Suprapubic skin (tissue), 4 donors: Measurements from ENCODE around the gene UGT1A10. TPM values are rescaled to one million over a fixed set of nuclear protein-coding genes. Genes with fewer than 3 reads are reported as not detected.

Experiments
- DNase-seq, 2 donors: peaks; one replicate each; pipeline ENCODE4 v3.0.0-alpha.2; 2019; ENCODE audit warnings: low spot score in 2 of 2
- H3K27ac ChIP-seq: fragments of 200-600 bp; sonication (generic); one replicate; pipeline ENCODE4 v1.5.1; 2019
- H3K27me3 ChIP-seq: fragments of 200-600 bp; sonication (generic); one replicate; pipeline ENCODE4 v1.5.1; 2019
- H3K36me3 ChIP-seq: fragments of 200-600 bp; sonication (generic); one replicate; pipeline ENCODE4 v1.5.1; 2019
- H3K4me1 ChIP-seq: fragments of 200-600 bp; sonication (generic); one replicate; pipeline ENCODE4 v1.5.1; 2019
- H3K4me3 ChIP-seq: fragments of 200-600 bp; sonication (generic); one replicate; pipeline ENCODE4 v1.5.1; 2019; ENCODE audit warnings: mild to moderate bottlenecking
- H3K9me3 ChIP-seq: fragments of 200-600 bp; sonication (generic); one replicate; pipeline ENCODE4 v1.5.1; 2019
- CTCF ChIP-seq, 2 donors: fragments of 200-600 bp in 1 of 2; fragments of 450-650 bp in 1 of 2; sonication (generic) in 1 of 2; IDR thresholded peaks; one replicate each; pipeline ENCODE4 v1.5.1; 2016 to 2019; ENCODE audit warnings: antibody characterized with exemption in 2 of 2, mild to moderate bottlenecking in 1 of 2, moderate library complexity in 1 of 2
- EP300 ChIP-seq: sonication (generic); formaldehyde crosslinking; IDR thresholded peaks from one replicate; pipeline ENCODE4 v1.6.1; 2017; ENCODE audit warnings: antibody characterized with exemption
- POLR2A ChIP-seq, 2 donors: fragments of 450-650 bp; IDR thresholded peaks; one replicate each; pipeline ENCODE4 v1.6.1; 2017; ENCODE audit warnings: antibody characterized with exemption in 2 of 2, mild to moderate bottlenecking in 2 of 2, moderate library complexity in 2 of 2
- POLR2AphosphoS5 ChIP-seq, 3 donors: sonication (generic); formaldehyde crosslinking; IDR thresholded peaks; one replicate each; pipeline ENCODE4 v1.6.1; 2017; ENCODE audit warnings: antibody characterized with exemption in 3 of 3
- WGBS: methylation state at CpG from one replicate; pipeline ENCODE4 v1.1.5; 2018; 5-methylcytosine and 5-hydroxymethylcytosine counted together
- total RNA-seq, 4 donors: library from RNA; depleted of rRNA; stranded (reverse); fragments of >200 nt; gene quantifications; one replicate each; pipeline ENCODE4 v1.1.0, GENCODE V29; 2016

UGT1A10 gene
- total RNA-seq, 4 donors from 2014 or later, result not detected

GRCh38 chr2:233758849-233759248 lies 122.6 kb downstream of the UGT1A10 start:
- DNase-seq, result no peak
- H3K36me3 ChIP-seq, result no peaks in the 10 kb centered on the region
- no peak overlapping the region for H3K27ac ChIP-seq
- H3K9me3 ChIP-seq, result no peaks in the 10 kb centered on the region
- 95% methylated on average over 2 of the region's 2 CpGs for WGBS
- no peak overlapping the region for H3K4me3 ChIP-seq
- H3K27me3 ChIP-seq, result no peaks in the 10 kb centered on the region
- TF ChIP-seq EP300, result no peak
- TF ChIP-seq POLR2A (IDR thresholded peaks at IDR 0.05), result no peak
- TF ChIP-seq POLR2AphosphoS5 (IDR thresholded peaks at IDR 0.05), result no peak
- TF ChIP-seq CTCF (IDR thresholded peaks at IDR 0.05), result no peak
- H3K4me1 ChIP-seq, result no peaks in the 10 kb centered on the region

GRCh38 chr2:233760043-233760442 lies 123.8 kb downstream of the UGT1A10 start, which contains the start of gene UGT1A1:
TSS of gene UGT1A1 (plus strand) at chr2:233760270. CDS start at chr2:233760288, 18 bp downstream.
- no peak within 1 kb of the TSS for H3K27ac ChIP-seq
- no peak for DNase-seq

GRCh38 chr2:233761040-233761769 lies 125.0 kb downstream of the UGT1A10 start:
- H3K27ac ChIP-seq, result no peak overlapping the region
- no peaks in the 10 kb centered on the region for H3K36me3 ChIP-seq
- H3K9me3 ChIP-seq, result no peaks in the 10 kb centered on the region
- no peaks in the 10 kb centered on the region for H3K27me3 ChIP-seq
- no peak for DNase-seq
- TF ChIP-seq CTCF (IDR thresholded peaks at IDR 0.05) (no peak), POLR2AphosphoS5 (IDR thresholded peaks at IDR 0.05) (no peak), POLR2A (IDR thresholded peaks at IDR 0.05) (no peak), EP300 (no peak)
- 74% methylated on average over 4 of the region's 4 CpGs for WGBS
- H3K4me3 ChIP-seq, result no peak overlapping the region
- H3K4me1 ChIP-seq, result no peaks in the 10 kb centered on the region

More at GRCh38 chr2:233760043-233760442, 123.8 kb downstream of the UGT1A10 start, which contains the start of gene UGT1A1:
- Histone ChIP-seq H3K4me3 (no peak within 1 kb of the TSS), H3K27me3 (no peaks in the 10 kb centered on the region), H3K36me3 (no peaks in the 10 kb centered on the region), H3K9me3 (no peaks in the 10 kb centered on the region), H3K4me1 (no peaks in the 10 kb centered on the region)
- no peak for TF ChIP-seq EP300
- no peak for TF ChIP-seq CTCF (IDR thresholded peaks at IDR 0.05)
- TF ChIP-seq POLR2A (IDR thresholded peaks at IDR 0.05), result no peak
- TF ChIP-seq POLR2AphosphoS5 (IDR thresholded peaks at IDR 0.05), result no peak
- 90% methylated on average over 6 of the region's 6 CpGs for WGBS

- Histone ChIP-seq H3K27ac (no peak overlapping the region), H3K9me3 (no peaks in the 10 kb centered on the region), H3K36me3 (no peaks in the 10 kb centered on the region), H3K4me3 (no peak overlapping the region), H3K27me3 (no peaks in the 10 kb centered on the region), H3K4me1 (no peaks in the 10 kb centered on the region)
- no peak for DNase-seq
- TF ChIP-seq CTCF (IDR thresholded peaks at IDR 0.05), result no peak
- no peak for TF ChIP-seq POLR2A (IDR thresholded peaks at IDR 0.05)
- TF ChIP-seq POLR2AphosphoS5 (IDR thresholded peaks at IDR 0.05), result no peak
- no peak for TF ChIP-seq EP300
- WGBS, result 73% methylated on average over 7 of the region's 7 CpGs
Measured at GRCh38 chr2:233764264-233764663, 128.0 kb downstream of the UGT1A10 start.

GRCh38 chr2:233764761-233765160 lies 128.5 kb downstream of the UGT1A10 start:
- Histone ChIP-seq H3K27me3 (no peaks in the 10 kb centered on the region), H3K27ac (no peak overlapping the region), H3K4me3 (no peak overlapping the region), H3K36me3 (no peaks in the 10 kb centered on the region), H3K9me3 (no peaks in the 10 kb centered on the region), H3K4me1 (no peaks in the 10 kb centered on the region)
- DNase-seq, result no peak
- WGBS, result 63% methylated on average over 3 of the region's 3 CpGs
- TF ChIP-seq EP300 (no peak), POLR2A (IDR thresholded peaks at IDR 0.05) (no peak), POLR2AphosphoS5 (IDR thresholded peaks at IDR 0.05) (no peak), CTCF (IDR thresholded peaks at IDR 0.05) (no peak)
